CMK (cell line): ENCODE results near the gene SLC43A2.
"Not testable (repeated sequence)": the region's sequence is repeated elsewhere in the genome, so short reads cannot be mapped to it uniquely, and the experiment has no call there.

Source experiments
- DNase-seq: peaks from one replicate; pipeline ENCODE4 v3.0.0-alpha.2; 2010; ENCODE audit warnings: low read depth

Gene SLC43A2

DNA sequence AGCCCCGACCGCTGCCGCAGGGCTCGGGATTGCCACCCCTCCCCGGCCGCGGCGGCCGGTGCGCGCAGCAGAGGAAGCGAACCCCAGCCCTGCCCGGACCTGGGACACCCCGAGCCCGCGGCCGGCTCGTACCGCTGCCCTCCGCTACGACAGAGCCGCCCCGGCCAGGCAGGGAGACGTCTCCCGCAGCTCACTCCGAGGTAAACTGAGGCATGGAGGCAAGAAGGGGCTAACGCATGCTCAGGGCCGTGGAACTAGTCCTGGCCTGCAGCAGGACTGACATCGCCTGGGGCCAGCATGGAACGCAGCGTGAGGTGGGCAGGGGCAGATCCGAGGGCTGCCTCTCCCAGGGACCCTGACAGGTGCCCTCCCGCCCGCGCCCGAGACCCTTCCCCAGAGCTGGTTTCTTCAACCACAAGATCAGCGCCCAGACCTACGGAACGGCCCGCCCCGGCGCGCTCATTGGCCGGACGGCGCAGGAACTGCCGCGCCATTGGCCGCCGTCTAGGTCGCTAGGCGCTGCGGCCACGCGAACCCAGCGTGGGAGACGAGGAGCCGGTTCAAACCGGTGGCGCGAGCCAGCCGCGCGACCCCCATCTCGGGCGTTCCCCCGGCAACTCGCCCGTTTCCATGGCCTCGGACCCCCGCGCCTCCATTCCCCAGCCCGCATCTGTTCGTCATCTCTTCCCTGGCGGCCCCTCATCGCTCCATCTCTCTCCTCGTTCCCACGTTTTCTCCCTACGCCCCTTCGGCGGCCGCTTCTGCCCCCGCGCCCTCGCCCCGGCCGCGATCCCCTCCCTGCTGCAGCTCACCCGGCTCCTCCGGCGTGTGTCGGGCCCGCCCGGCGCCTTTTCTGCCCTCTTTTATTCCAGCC lies at the start of gene SLC43A2:
TSS of gene SLC43A2 (minus strand) at position 853 of the 874 bp plus-strand sequence. CDS start 960 bp downstream, outside the sequence.
- DNase-seq = no peak

- no peak for DNase-seq
Measured at GRCh38 chr17:1676401-1676800, 47.8 kb upstream of the SLC43A2 start.

DNA sequence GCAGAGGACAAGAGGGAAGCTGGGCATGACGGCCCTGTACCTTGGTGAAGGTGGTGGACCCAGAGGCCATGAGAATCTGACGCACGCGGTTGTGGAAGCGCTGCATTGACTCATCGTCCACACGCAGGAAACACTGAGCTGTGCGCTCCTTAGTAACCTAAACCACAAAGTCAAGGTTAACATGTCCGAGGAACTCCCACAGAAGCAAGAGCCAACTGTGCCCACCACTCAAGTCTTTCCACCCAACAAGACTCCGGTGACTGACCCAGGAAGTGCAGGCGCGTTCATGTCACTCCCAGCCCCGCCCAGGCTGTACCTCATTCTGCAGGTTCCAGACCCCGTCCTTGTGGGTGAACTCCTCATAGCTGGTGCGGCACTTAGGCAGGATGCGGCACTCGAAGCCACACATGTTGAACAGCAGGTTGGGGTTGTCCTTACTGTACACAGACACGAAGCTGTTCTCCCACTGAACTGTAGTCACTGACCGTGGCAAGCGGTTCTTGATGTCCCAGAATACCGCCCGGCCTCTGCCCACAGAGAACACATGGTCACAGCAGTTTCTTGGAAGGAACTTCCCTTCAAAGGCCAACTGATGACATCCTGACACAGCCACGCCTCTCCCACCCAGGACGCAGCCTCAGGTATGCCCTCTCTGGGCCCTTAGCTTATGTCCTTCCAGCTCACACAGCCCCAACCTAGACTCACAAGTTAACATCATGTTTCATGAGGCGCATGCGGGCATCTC lies 44.6 kb upstream of the SLC43A2 start:
- no peak for DNase-seq

GRCh38 chr17:1663934-1664333 lies 35.3 kb upstream of the SLC43A2 start:
- DNase-seq = not testable (repeated sequence)

GRCh38 chr17:1661045-1661444 lies 32.4 kb upstream of the SLC43A2 start:
- DNase-seq = no peak

DNA sequence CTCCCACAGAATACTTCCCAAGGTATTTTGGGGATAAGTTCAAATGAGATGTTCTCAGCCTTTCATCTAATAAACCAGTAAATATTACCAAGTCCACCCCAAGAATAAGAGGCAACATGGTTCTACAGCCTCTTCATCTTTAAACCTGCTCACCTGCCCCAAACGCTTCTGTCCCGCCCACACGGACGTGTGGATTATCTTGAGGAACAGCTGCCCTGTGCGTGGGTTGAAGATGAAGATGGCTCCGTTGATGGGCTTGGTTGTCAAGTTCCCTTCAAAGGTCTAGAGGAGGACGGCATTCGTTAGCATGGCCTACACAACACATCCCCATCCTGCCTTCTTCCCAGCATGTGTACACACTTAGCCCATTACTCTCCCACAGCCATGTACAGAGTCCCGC lies 29.5 kb upstream of the SLC43A2 start:
- DNase-seq = no peak

DNA sequence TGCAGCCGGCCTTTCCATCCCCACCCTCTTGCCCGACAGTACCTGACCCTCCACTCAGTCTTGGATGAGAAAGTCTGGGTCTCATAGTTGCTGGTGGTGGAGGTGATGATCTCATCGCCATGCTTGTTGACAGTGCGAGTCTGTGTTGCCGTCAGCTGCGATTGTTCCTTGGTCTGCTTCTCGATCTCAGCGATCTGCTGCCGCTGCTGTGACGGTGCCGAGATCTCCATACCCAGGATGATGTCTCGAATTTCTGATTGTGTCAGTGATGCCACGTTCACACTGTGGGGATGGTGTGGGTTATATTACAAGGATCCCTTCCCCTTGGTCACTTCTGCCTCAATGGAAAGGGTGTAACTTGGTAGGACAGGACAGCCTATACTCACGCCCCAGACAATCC lies 25.1 kb upstream of the SLC43A2 start:
- DNase-seq = no peak

DNA sequence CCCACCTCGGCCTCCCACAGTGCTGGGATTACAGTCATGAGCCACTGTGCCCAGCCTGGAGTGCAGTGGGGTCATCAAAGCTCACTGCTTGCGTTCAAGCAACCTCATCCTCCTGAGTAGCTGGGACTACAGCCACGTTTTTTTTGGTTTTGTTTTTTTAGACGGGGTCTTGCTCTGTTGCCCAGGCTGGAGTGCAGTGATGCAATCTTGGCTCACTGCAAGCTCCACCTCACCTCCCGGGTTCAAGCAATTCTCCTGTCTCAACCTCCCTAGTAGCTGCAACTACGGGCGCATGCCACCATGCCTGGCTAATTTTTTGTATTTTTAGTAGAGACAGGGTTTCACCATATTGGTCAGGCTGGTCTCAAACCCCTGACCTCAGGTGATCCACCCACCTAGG lies 24.2 kb upstream of the SLC43A2 start:
- not testable (repeated sequence) for DNase-seq

- no peak for DNase-seq
Measured at GRCh38 chr17:1651559-1651844, 22.9 kb upstream of the SLC43A2 start.

DNA sequence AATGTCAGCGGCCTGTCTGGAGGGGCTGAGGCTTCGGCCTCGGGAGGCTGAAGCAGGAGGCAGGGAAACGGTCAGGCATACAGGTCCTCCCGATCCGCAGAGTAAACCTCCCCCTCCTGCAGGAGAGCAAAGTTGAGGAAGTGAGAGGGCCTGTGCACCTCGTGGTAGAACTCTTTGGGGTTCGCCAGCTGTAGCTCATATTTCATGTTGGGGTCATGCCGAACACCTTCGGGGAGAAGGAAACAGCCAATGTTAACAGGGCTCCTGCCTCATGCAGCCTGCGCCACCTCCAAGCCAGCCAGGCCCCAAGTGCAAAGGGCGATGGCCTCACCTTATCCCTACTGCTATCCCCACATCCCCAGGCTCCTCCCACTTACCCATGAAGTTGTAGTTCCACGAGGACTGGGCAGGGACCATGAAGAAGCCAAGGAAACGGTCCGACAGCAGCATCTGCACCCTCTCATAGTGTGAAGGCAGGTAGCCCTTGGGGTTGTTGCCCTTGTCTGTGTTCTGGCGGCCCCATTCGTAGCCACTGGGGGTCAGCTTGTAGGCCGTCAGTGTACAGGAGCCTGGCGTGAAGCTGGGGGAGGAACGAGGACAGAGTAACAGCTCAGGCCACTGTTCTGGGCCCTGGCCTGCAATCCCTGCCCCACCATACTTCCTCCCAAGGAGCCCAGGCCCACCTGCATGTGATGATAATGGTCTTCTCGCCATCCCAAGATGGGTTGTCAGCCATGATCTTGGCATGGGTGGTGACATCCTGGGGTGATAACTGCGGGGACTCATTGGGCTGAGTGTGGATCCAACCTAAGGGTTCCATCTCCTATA lies 22.3 kb upstream of the SLC43A2 start:
- no peak for DNase-seq

- no peak for DNase-seq
Measured at GRCh38 chr17:1649844-1650501, 21.3 kb upstream of the SLC43A2 start, which contains the start of gene RILP. RILP (minus strand) TSS chr17:1649866; CDS start chr17:1649804, 62 bp downstream.

DNA sequence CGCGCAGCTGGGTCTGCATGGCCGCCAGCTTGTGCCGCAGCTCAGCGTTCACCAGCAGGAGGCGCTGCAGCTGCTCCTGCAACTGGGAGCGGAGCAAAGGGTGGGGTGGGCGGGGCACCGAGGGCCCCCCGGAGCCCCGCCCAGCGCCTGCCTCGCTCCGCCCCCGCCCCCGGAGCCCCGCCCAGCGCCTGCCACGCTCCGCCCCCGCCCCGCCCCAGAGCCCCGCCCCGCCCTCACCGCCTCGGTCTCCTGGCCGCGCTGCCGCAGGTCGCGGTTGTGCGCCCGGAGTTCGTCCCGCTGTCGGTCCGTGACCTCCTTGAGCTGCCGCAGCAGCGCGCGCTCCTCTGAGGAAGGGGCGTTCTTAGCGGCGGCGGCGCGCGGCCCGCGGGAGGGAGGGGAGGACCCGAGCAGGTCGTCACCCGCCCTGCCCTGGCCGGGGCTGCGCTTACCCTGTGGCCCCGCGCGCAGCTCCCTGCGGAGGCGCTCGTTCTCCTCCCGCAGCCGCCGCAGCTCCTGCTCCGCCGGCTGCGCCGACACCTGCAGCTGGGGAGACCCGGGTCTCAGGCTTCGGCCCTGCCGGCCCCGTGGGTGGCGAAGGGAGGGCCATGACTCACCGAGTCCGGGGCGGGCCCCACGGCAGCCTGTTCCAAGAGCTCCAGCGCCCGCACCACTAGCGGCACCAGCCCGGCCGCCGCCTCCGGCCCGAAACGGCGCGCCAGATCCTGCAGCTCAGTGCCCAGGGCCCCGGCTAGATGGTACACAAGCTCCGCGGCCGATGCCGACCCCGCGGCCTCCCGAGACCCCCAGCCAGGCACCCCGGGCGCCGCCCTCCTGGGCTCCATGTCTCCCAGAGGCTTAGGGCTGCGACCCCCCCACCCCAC lies 20.6 kb upstream of the SLC43A2 start:
- DNase-seq = no peak

DNA sequence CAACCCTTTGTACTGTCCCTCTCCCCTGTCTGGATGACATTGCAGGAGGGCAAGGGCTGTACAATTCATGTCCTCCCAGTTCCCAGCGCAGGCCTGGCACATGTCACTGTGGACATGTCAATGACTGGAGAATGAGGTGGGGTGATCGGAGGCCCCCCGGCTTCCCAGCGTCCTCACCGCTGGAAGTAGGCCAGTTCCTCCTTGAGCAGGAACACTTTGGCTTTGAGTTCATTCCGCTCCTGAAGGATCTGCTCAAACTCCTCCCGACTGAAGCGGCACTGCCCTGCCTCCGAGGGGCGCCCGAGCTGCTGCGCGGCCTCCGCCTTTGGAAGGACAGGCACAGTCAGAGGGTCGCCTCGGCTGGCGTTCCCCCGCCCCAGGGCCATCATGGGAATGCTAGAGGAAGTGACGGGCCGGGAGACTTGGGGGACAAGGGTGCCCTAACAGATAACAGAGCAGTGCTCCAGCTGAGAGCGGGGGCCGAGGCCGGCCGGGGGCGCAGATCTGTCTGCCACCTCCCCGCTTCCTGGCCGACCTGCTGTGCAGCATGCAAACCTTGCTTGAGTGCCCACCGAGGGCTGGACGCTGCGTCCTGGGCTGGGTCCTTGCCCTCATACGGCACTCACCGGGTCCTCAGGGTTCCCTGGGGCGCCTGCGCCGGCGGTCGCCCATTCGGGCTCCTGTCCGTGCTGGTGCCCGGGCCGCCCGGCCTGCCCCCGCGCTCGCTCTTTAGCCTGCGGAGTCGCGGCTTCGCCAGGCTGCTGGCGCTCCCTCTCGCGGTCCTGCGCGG lies 19.7 kb upstream of the SLC43A2 start:
- DNase-seq = no peak

DNA sequence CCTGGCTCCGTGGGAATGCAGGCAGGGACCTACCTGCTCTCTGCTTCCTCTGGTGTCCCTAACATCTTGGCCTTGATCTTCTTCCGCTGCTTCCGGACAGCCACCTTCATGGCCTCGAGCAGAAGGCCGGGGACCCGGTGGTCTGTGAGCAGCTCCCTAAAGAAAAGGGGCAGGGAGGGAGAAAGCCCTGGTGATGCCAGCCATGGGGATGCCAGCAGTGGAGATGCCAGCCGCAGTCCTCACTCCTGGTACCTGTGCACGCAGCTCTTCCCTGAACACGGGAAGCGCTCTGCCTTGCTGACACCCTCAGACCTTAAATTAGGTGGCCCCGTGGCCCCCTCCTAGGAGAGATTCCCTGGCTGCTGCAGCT lies 19.2 kb upstream of the SLC43A2 start:
- DNase-seq = no peak

DNA sequence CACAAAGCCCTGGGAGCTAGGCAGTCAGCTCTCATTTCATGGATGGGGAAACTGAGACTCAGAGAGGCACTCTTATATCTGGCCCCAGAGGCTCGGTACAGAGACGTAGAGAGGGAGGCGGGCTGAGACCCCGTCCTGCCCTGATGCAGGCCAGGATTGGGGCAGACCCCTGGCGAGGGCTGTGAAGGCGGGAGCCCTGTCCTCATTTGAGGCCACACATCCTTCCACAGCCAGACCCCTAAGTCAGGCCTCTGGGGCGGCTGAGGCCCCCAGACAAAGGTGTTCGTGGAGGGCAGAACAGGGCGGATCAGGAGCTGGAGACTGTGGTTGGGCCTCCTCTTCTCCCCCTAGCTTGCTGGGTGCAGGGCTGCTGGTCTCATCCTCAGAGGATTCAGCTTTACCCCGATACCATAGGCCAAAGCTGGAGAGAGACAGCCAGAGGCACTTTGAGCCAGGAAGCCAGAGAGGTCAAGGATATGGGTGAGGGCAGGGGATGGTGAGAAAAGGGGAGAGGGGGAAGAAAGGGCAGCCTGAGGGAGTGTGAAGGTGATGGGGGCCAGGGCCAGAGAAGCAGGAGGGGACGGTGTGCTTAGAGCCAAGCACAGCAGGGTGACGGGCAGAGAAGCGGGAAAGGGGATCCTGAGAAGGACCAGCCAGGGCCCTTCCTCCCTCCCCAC lies 17.7 kb upstream of the SLC43A2 start:
- no peak for DNase-seq

DNA sequence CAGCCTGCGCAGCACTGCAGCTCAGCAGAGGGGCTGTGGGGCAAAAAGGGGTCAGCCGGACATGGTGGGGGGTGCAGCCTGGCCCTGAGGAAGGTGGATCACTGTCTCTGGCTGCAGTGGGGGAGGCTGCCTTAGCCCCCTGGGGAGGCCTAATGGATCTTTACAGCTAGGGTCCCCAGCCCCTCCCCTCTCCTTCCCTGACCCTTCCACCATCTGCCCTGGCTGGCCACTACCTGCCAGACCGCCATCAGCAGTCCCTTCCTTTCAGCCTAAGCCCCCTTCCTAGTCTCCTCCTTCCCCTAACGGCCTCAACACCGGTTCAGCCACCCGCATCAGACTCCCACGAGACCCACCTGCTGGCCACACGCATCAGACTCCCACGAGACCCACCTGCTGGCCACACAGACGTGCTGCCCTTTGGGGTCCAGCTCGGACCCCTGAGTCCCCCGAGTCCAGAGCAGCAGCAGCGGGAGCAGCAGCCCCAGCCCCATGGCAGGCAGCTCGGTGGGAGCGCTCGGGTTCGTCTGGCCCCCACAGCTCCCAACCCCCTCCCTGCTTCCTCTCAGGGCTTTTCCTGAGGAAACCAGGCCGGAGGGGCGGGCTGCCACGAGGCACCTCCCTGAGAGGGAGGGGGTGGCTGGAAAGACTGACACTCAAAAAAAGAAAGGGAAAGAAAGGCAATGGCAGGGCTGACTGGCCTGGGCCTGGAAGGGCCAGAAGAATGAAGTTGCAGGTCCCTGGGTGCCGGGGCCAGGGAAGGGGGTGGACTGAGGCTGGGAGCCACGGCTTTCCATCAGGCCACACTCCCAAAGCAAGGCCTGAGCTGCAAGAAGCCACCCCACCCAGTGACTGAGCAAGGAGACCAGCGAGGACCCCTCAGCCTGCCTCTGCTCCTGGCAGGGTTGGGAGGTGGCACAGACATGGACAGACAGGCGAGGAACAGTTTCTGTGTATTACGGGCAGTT lies 16.9 kb upstream of the SLC43A2 start, which contains the start of gene SCARF1:
TSS of gene SCARF1 (minus strand) at position 526 of the 965 bp plus-strand sequence. CDS start at position 491, 35 bp downstream.
- no peak for DNase-seq

DNA sequence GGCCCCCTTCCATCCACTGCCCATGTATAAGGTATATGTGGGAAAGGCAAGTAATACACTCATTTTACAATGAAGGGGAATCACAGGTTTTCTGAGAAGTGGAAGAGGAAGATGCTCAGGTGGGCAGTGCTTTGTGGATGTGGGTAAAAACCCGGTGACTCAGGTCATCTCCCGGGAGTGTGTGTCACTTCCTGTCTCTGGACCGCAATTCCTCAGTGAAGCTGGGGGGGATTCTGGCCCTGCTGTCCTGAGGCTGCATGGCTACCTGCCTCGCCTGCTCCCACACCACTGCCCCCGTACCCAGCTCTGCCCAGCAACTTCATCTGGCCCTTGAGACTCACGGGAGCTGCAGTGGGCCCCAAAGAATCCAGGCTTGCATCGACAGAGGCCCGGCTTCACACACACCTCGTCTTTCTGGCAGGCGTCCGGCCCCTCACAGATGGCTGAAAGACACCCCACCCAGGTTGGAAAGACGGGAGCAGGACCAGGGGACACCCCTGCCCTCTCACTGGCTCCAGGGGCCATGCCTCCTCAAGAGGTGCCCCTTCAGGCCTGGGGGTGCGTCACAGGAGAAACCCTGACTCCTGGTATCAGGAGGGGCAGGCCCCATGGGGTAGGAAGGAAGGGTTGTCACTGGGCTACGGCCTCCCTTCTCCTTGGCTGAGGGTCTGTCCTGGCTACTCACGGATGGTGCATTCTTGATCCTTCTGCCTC lies 16.0 kb upstream of the SLC43A2 start:
- no peak for DNase-seq
